Occipital lobe (tissue), 2 donors: ENCODE measurements around the gene RIMBP2. TPM values are rescaled to one million over a fixed set of nuclear protein-coding genes. Genes with fewer than 3 reads are reported as not detected.
"Not testable (repeated sequence)": the region's sequence is repeated elsewhere in the genome, so short reads cannot be mapped to it uniquely, and the experiment has no call there.

Source experiments
- DNase-seq: peaks from one replicate; lab custom pipeline; 2025; lab: John Stamatoyannopoulos, UW
- total RNA-seq: library from RNA; depleted of rRNA; stranded (reverse); fragments of >200 nt; gene quantifications from one replicate; pipeline ENCODE4 v1.2.3, GENCODE V29; 2014

The RIMBP2 gene
- total RNA-seq, 1 donor from 2014 or later: 39.5 TPM

DNA sequence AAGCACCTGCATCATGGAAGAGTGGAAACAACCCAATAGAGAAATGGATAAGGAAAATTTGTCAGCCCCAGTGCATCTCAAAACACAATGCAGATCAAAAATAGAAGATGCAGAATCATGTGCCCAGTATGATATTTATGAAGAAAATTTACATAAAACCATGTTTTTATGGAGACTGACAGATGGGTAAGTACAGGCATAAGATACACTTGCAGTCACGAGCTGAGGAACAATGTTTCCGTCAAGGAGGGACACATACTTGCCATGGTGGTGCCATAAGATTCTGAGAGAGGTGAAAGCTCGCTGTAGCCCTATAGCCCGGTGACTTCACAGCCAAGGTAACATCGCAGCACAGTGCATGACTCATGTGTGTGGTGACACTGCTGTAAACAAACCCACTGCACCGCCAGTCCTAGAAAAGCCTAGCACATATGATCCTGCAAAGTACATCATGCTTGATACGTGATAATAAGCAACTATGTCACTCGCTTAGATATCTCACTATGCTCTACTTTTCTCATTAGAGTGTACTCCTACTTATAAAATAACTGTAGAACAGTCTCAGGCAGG is 112.6 kb downstream of the RIMBP2 start:
- DNase-seq: no peak

DNA sequence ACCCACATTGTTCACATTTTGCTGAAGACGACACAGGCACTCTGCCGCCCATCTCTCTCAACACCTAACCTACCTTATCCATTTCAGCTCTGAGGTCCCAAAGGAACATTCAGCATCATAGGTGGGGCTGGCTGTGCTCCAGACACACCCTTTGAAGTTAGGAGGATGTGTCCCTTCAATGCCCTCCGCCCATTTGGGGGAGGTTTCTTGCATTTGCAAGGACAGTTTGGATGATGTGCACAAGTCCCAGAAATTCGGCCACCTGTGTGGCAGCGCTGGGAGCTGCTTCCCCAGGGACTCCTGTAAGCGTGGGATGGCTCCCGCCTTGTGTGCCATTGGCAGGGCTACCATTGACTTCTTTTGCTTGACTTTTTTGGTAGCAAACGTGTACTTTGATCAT is 113.8 kb downstream of the RIMBP2 start:
- no peak for DNase-seq

DNA sequence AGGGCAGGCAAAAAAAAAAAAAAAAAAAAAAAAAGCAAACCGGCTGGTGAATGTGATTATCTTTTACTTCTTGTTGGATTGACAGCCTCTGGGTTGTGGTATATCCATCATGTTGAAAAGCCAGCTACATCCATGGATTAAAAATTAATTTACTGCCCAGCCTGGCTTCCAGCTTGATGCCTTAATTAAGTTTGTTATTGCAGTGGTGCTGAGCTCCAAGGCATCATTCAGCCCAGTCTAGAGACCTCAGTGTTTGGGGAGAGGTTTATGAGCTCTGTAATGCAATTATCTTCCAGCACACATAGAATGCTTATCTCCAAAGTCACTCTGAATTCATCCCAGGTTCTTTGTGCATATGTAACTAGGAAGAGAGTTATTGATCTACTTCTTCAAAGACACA is 114.8 kb downstream of the RIMBP2 start:
- DNase-seq: no peak

DNA sequence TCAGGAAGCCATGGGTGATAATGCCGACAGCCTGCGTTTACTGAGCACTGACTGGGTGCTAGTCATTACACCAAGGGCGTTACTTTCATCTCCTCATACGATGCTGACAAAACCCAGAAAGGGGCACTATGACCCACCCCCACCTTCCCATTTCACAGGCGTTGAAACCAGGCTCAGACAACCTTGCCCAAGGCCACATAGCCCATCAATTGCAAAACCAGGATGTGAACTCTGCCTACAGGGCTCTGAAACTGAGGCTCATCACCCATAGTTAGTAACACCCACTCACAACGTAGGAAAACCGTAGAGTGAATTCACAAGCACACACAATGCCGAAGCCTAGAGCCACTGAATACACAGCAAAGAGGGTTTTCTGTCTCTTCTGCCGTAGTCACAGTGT is 119.9 kb downstream of the RIMBP2 start:
- DNase-seq: no peak

DNA sequence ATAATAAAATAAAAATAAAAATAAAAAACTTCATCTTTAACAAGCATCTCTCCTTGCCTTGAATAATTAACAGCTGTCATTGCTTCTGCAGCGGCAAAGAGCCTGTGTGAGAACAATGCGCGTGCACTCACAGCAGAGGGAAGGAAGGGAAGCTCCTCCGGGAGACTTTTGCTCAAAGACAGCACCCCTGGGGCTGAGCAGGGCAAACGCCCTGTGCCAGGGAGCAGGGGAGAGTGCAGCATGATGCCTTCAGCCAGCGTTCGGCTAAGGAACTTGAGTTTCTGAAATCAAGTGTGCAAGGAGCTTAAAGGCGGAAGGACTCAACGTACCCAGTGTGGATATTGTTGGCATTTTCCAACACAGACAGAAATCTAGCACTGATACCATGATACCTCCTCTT is 120.5 kb downstream of the RIMBP2 start:
- DNase-seq: no peak

DNA sequence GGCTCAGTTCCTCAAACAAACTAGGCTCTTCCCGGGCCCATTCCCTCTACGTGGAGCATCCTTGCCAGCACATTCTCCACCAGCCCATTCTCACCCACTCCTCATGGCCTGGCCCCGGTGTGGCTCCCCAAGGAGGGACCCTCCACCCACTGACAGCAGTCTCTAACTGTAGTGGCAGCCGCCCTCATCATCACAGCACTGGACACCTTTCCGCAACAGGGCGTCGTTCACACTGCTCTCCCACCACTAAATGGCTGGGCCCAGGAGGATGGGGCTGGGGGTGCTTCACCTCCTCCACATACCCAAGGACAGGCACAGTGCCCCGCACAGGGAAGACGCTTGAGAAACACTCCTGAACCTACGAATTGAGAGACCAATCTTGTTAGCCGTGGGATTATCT is 123.0 kb downstream of the RIMBP2 start:
- DNase-seq: no peak

DNA sequence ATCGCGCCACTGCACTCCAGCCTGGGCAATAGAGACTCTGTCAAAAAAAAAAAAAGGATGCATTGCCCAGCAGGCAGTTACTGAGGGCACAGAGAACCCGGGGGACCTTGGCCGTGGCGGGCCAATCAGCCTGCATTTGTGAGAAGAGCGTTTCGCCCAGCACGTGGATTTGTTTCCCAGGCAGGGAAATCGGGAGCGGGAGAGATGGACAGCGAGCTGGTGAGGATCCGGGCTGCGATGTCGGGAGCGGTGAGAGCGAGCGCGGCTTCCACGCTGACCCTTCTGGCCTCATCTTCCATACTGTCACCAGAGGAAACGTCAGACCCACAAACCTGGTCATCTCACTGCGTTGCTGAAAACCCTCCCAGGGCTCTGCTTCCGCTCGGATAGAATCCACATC is 123.5 kb downstream of the RIMBP2 start:
- no peak for DNase-seq

DNA sequence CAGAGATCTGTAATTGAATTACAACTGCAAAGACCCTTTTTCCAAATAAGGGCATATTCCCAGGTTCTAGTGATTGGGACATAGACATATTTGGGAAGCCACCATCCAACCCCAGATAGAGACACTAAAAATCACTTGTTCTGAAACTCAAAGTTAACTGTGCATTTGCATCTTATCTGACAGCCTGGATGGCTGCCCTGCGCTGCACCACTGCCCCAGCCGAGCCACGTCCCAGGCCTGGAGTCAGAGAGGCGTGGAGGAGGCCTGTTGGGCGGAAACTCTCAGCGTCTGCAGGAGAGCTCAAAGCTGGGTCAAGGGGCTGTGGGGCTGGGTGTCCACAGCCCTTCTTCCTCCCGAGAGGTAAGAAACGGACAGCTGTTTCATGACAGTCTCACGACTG is 124.4 kb downstream of the RIMBP2 start:
- DNase-seq: no peak

DNA sequence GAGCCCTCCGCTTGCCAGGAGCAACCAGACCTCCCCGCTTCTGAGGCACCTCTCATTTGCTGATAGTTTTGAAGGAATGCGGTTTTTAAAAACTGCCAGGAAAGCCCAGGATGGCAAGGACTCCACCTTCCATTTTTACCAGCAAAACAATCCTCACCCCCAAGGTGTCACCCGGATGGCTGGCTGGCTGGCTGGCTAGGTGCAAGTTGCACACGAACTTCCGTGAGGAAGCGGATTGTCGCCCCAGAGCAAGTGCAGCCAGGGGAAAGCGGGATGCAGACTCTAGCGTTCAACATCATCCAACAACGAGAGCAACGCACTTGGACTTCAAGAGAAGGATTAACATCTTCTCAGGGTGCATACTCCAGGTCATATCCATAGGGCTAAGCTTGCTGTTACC is 125.4 kb downstream of the RIMBP2 start:
- DNase-seq: no peak

DNA sequence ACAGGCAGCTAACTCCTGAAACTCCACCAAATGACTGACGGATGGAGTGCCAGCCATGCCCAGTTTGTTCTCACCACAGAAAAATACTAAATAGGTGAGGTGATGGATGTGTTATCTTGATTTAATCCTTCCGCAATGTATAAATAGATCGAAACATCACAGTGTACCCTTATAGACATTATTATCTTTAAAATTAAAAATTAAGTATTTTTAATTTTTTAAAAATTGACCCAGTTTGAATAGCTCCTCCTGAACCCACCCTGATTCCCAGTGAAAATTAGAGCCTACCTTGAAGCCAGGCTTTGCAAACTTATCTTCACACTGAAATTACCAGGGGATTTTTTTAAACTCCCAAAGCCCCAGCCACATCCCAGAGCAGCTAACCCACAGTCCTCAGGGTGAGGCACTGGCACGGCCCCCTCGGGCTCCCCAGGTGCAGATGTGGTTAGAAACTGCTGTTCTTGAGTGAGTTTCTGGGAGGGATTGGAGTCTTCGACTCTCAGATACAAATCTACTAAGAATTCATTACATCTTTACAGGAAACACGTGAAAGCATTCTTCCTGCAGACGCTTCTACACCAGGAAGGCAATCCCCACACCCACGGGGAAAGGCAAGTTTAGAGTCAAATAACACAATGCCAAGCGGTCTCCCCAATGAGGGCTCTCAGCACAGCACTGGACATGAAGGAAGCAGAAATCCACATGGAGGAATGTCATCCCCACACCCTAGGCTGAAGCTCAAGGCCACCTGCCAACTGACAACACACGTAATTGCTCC is 126.4 kb downstream of the RIMBP2 start:
- no peak for DNase-seq

DNA sequence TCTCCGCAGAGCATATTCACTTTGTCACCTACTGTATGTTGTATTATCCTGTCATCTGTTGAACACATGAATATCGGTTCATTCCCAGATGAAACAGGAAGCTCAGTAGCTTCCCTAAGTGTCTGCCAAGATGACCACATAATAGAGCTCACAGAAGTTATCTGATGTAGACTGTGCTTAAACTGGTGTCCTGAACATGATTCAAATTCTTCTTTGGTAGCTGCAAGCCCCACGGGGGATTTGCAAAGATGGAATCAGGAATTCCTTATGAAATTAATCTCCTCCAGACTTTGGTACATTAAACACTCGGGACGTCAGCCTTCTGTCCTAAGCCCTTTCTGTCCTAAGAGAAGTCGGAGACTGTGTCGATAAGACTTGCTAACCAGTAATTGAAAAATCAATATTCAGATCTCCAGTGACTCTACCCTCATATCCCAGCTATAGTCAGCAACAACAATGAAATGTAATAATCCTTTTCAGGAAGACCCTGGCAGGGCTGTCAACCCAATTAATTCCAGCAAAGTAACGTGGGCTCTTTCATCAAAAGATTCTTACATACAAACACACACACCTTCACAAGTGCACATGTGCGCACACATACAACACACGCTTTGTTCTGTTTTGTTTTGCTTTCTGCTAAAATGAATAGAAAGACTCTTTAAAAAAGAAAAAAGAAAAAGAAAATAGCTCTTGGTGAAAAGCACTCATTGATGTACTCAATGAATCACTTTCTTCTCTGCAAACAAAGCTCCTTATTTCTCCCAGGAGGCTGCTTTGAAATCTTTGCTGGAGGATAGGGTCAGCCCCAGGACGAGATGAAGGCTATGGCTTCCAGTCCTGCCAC is 127.2 kb downstream of the RIMBP2 start:
- no peak for DNase-seq

DNA sequence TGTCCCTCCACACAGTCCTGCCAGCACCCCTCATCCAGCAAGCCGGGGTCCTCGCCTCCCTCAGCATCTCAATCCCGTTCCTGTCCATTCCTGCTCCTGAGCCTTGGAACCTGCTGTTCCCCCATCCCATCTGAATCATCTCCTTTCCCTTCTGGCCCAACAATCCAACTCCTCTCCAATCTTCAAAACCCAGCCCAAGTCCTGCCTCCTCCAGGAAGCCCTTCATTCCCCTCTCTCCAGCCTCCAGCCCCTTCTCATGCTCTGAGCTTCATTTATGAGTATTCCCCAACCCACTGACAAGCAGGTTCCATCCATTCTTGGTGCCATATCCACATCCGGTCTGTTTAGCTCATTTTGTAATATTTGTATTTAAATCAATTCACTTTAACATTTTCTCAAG is 128.1 kb downstream of the RIMBP2 start:
- DNase-seq: no peak

DNA sequence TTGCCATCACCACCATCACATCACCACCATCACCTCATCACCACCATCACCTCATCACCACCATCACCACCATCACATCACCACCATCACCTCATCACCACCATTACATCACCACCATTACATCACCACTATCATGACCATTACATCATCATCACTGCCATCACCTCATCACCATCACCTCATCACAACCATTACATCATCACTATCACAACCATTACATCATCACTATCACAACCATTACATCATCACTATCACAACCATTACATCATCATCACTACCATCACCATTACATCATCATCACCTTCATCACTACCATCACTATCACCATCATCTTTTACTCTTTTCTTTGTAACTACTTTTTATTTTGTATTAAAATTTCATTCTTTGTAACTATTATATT is 131.6 kb downstream of the RIMBP2 start:
- not testable (repeated sequence) for DNase-seq

DNA sequence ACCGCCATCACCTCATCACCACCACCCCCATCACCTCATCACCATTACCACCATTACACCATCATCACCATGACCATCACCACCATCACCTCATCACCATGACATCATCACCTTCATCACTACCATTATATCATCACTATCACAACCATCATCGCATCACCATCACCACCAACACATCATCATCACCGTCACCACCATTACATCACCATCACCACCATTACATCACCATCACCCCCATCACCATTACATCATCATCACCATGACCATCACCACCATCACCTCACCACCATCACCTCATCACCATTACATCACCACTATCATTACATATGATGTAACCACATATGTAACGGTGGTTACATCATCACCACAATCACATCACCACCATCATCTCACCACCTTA is 132.3 kb downstream of the RIMBP2 start:
- no peak for DNase-seq

DNA sequence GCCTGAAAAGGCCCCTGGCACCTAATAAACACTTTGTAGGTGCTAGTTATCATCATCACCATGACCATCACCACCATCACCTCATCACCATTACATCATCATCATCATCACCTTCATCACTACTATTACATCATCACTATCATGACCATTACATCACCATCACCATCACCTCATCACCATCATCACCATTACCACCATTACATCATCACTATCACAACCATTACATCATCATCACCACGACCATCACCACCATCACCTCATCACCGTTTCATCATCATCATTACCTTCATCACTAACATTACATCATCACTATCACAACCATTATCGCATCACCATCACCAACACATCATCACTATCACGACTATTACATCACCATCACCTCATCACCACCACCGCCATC is 132.8 kb downstream of the RIMBP2 start:
- no peak for DNase-seq

DNA sequence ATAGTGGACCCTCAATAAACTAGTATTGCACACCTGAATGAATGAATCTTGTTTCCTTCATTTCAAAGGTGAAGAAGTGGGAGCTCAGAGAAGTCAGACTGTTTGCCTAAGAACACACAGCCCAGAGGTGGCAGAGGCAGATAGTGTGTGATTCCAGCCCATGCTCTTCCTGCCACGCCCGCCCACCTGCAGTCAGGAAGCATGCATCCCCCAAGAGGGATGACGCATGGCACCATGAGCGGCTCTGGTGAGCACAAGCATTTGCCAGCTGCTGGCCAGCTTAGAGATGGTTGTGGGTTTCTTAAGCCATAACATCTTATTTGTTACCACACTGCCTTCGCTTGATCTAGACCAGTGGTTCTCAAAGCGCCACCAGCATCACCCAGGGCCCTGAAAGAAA is 133.8 kb downstream of the RIMBP2 start:
- DNase-seq: no peak

DNA sequence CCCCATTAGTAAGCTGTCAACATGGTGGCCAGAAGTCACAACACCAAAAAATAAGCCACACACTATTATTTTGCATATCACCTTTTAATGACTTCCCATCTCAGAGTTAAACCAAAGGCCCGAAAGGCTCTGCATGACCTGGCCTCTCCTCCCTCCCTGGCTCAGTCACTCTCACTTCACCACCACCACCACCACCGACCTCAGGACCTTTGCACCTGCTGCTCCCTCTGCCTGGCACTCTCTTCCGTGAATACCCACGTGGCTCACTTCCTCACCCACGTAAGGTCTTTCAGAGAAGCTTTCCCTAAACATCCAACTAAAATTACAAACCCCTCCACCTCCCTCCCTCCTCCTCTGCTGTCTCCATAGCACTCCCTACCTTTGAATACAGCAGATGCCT is 134.3 kb downstream of the RIMBP2 start:
- no peak for DNase-seq

DNA sequence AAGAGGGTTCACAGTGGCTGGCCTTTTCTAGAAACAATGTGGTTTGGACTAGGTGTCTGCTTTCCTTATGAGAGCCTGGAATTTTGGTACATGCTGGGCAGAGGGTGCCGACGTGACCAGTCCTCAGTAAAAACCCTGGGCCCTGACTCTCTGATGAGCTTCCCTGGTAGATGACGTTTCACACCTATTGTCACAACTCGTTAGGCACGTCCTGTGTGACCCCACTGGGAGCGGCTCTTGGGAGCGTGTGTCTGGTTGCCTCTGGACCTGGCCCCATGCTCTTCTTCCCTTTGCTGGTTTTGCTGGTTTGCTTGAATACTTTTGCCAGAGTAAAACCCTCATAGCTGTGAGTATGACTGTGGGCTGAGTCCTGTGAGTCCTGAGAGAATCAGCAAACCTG is 136.9 kb downstream of the RIMBP2 start:
- no peak for DNase-seq

DNA sequence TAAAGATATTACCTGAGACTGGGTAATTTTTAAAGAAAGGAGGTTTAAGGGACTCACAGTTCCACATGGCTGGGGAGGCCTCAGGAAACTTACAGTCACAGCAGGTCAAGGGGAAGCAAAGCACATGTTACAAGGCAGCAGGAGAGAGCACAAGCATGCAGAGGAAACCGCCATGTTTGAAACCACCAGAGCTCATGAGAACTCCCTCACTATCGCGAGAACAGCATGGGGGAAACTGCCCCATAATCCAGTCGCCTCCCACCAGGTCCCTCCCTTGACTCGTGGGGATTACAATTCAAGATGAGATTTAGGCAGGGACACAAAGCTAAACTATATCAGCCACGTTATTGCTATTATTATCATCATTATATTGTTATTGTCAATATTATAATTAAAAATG is 138.7 kb downstream of the RIMBP2 start:
- DNase-seq: no peak

DNA sequence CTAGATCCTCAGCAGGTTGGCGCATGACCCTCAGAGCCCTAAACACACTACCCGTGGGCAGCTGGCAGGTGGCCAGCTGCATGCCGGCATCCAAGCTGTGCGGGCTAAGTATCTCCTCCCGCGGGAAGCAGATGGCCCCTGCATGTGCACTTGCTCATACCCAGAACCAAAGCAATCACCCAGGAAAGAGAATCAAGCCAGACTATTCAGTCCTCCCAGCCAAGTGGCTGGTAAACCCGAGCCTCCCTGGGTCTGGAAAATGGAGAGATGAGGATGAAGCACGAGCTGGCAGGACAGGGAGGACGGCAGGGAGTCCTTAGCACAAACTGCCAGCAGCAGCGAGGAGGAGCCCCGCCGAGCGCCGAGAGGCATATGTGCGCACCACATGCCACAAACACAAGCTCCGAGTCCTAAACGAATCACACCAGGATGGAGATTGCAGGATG is 139.7 kb downstream of the RIMBP2 start:
- peak; percentile 43 for DNase-seq

DNA sequence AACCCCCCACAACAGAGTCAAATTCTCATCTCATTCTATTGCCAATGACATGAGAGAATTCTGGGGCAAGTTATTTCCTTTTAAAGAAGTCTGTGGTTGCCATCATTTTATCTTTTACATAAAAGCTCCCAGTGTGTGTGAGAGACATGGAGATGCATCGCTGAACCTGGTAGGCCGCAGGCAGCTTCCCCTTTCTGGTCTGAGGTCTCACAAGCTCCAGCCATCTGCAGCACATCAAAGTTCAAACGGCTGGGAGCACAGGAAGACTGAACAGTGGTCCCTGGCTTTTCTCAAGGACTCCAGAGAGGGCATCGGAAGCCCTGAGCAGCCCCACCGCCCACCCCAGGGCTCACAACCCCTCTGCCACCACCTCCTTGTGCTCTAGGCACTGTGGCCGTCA is 141.7 kb downstream of the RIMBP2 start:
- DNase-seq: no peak

DNA sequence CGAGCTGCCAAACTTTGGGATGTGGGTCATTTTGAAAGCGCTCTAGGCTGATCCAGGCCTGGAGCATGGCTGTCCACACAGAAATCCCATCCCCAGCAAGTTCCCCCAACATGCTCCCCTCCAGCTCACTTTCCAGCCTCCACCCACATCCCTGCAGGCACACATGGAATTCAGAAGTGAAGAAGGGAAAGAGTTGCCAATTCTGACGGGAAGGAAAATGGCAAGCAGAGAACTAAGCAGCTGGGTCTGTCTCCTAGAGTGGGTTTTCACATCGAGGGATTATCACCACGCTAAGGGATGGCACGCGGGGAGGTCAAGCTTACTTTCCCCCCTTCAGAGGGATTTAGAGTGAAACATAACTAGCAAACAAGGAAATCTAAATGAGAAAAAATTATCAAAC is 142.3 kb downstream of the RIMBP2 start:
- DNase-seq: peak; percentile 8

DNA sequence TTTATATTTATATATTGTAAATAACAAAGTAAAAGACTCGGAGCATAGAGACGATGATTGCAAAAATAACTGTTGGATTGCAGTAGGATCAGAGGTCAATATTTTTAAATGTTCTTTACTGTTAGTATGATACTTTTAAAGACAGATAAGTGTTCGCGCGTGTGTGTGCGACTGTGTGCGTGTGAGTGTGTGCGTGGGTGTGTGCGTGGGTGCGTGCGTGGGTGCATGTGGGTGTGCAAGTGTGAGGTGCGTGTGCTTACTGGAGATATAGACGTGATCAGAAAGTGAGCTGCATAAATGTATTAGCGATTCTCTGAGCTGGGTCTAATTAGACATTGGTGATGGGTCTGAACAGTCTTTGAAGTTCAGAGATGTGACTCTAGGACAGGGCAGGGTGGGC is 142.9 kb downstream of the RIMBP2 start:
- no peak for DNase-seq
